SK-N-SH (cell line): ENCODE results near the gene ARL6IP4. TPM values are rescaled to one million over a fixed set of nuclear protein-coding genes. Genes with fewer than 3 reads are reported as not detected.

Experiments used
- CTCF ChIA-PET: fragments of 300-600, 350-600 bp; formaldehyde crosslinking; extraction: SDS; loops from one replicate; lab custom pipeline; 2021; lab: Yijun Ruan, JAX
- POLR2A ChIA-PET: fragments of 350-600 bp; sonication (Branson Sonifier 250); formaldehyde crosslinking; extraction: SDS; loops from one replicate; lab custom pipeline; 2020; ENCODE audit warnings: antibody characterized with exemption, inconsistent platforms; lab: Yijun Ruan, JAX
- DNase-seq: peaks from one replicate; pipeline ENCODE4 v3.0.0; 2012
- H2AFZ ChIP-seq: fragments of 200-600 bp; sonication (generic); 2 replicates; pipeline ENCODE4 v1.8.1; 2016; ENCODE audit warnings: antibody characterized with exemption, mild to moderate bottlenecking, low read depth
- H3F3A ChIP-seq: fragments of 200-600 bp; sonication (generic); replicated peaks from 2 replicates; pipeline ENCODE3; 2016; ENCODE audit warnings: antibody characterized with exemption, mild to moderate bottlenecking; ENCODE audit not compliant: insufficient read depth
- H3K27ac ChIP-seq, 2 experiments: fragments of 200-500 bp in 1 of 2; fragments of 200-600 bp in 1 of 2; sonication (Bioruptor generic) in 1 of 2; sonication (generic), shearing (Covaris generic) in 1 of 2; 2 replicates each; pipeline versions ENCODE4 v1.5.1 to v1.6.1; 2014 to 2016; ENCODE audit warnings: low read depth in 2 of 2, inconsistent platforms in 1 of 2, low read length in 1 of 2, mild to moderate bottlenecking in 1 of 2, mixed read lengths in 1 of 2
- H3K27me3 ChIP-seq: fragments of 200-600 bp; sonication (generic), shearing (Covaris generic); 2 replicates; pipeline ENCODE4 v1.6.1; 2016; ENCODE audit warnings: mixed run types; ENCODE audit not compliant: insufficient read depth
- H3K36me3 ChIP-seq, 2 experiments: fragments of 200-500 bp in 1 of 2; fragments of 200-600 bp in 1 of 2; sonication (Bioruptor generic) in 1 of 2; sonication (generic) in 1 of 2; replicated peaks in 1 of 2; 2 replicates each; pipeline versions ENCODE3 to v1.5.1; 2014 to 2016; ENCODE audit warnings: low read length in 1 of 2, mild to moderate bottlenecking in 1 of 2; ENCODE audit not compliant: insufficient read depth in 2 of 2, control insufficient read depth in 1 of 2
- H3K4me1 ChIP-seq, 2 experiments: fragments of 200-500 bp in 1 of 2; fragments of 200-600 bp in 1 of 2; sonication (Bioruptor generic) in 1 of 2; sonication (generic), shearing (Covaris generic) in 1 of 2; 2 replicates each; pipeline versions ENCODE4 v1.5.1 to v1.6.1; 2014 to 2016; ENCODE audit warnings: low read depth in 1 of 2, low read length in 1 of 2, mixed run types in 1 of 2; ENCODE audit not compliant: insufficient read depth in 2 of 2, control insufficient read depth in 1 of 2
- H3K4me2 ChIP-seq: fragments of 200-600 bp; sonication (generic), shearing (Covaris generic); 2 replicates; pipeline ENCODE4 v1.6.1; 2017; ENCODE audit warnings: mixed run types
- H3K4me3 ChIP-seq, 2 experiments: fragments of 200-500 bp in 1 of 2; fragments of 200-600 bp in 1 of 2; sonication (Bioruptor generic) in 1 of 2; sonication (generic), shearing (Covaris generic) in 1 of 2; 2 replicates each; pipeline versions ENCODE4 v1.5.1 to v1.8.1; 2014 to 2016; ENCODE audit warnings: low read depth in 2 of 2, inconsistent platforms in 1 of 2, low read length in 1 of 2, mild to moderate bottlenecking in 1 of 2, mixed read lengths in 1 of 2, moderate library complexity in 1 of 2
- H3K79me2 ChIP-seq: fragments of 200-600 bp; sonication (generic); 2 replicates; pipeline ENCODE4 v1.8.1; 2017; ENCODE audit warnings: mild to moderate bottlenecking; ENCODE audit not compliant: insufficient read depth
- H3K9ac ChIP-seq: fragments of 200-600 bp; sonication (generic); 2 replicates; pipeline ENCODE4 v1.6.1; 2017; ENCODE audit warnings: mixed run types
- H3K9me2 ChIP-seq: fragments of 200-600 bp; sonication (generic); 2 replicates; pipeline ENCODE4 v1.6.1; 2017; ENCODE audit warnings: mixed run types
- H3K9me3 ChIP-seq: fragments of 200-600 bp; sonication (generic); 2 replicates; pipeline ENCODE4 v1.6.1; 2017; ENCODE audit warnings: mixed run types, mild to moderate bottlenecking, moderate library complexity
- H4K20me1 ChIP-seq: fragments of 200-600 bp; sonication (generic); 2 replicates; pipeline ENCODE4 v1.6.1; 2017; ENCODE audit warnings: mild to moderate bottlenecking, mixed run types; ENCODE audit not compliant: insufficient read depth
- FOXJ3 ChIP-seq: sonication (generic); formaldehyde crosslinking; IDR thresholded peaks from 2 replicates; pipeline ENCODE4 v1.5.1; 2020; ENCODE audit warnings: mild to moderate bottlenecking, missing genetic modification reagents
- GABPA ChIP-seq: IDR thresholded peaks from 2 replicates; pipeline ENCODE4 v1.4.0; 2012; ENCODE audit warnings: low read depth, mild to moderate bottlenecking
- POLR2AphosphoS5 ChIP-seq: IDR thresholded peaks from 2 replicates; pipeline ENCODE4 v1.6.1; 2012; ENCODE audit warnings: low read depth, low read length
- REST ChIP-seq: IDR thresholded peaks from 2 replicates; pipeline ENCODE4 v1.6.1; 2012; ENCODE audit warnings: mild to moderate bottlenecking, low read depth, low read length, moderate library complexity
- TEAD4 ChIP-seq: IDR thresholded peaks from 2 replicates; pipeline ENCODE4 v1.4.0; 2012; ENCODE audit warnings: mild to moderate bottlenecking, borderline replicate concordance; ENCODE audit not compliant: insufficient read depth
- USF2 ChIP-seq: fragments of 150-350 bp; IDR thresholded peaks from 2 replicates; pipeline ENCODE4 v1.6.1; 2017; ENCODE audit warnings: antibody characterized with exemption, low read length, low read depth, borderline replicate concordance
- WGBS: methylation state at CpG from one replicate; pipeline ENCODE4 v1.1.6; 2017; ENCODE audit warnings: low lambda C conversion rate; 5-methylcytosine and 5-hydroxymethylcytosine counted together
- polyA plus RNA-seq, 3 experiments: library from polyadenylated mRNA; depleted of rRNA; stranded (reverse); fragments of >200 nt; gene quantifications; 2 replicates each; pipeline ENCODE4 v1.2.3, GENCODE V29; 2012

The ARL6IP4 gene
- polyA plus RNA-seq, 1 of the 3 experiments (the other 2 are of a cell fraction): 370 TPM

- H3K9me2 ChIP-seq: no peaks in the 10 kb centered on the region
- no peak overlapping the region for H3K4me2 ChIP-seq
- WGBS: 95% methylated on average over 23 of the region's 39 CpGs
- CTCF ChIA-PET: interaction anchor here (0.5 to 1.6 kb wide), 2 partner anchors 85 to 211 kb away, joined by 3 read pairs; no protein-coding TSS in a partner anchor
- no peak for DNase-seq
- H3F3A ChIP-seq: peaks cover 7% of the 10 kb centered on the region
- POLR2A ChIA-PET: no interaction called here
- H3K9me3 ChIP-seq: no peaks in the 10 kb centered on the region
- peaks cover 0 to 11% of the 10 kb centered on the region in 2 experiments; a peak in 1 of 4 replicates for H3K4me1 ChIP-seq
- no peak overlapping the region for H3K9ac ChIP-seq
- H3K27me3 ChIP-seq: no peaks in the 10 kb centered on the region
- no peak overlapping the region for H2AFZ ChIP-seq
- H3K79me2 ChIP-seq: peaks cover 8% of the 10 kb centered on the region; the same call in 1 of the 2 replicates
- no peak overlapping the region for H3K27ac ChIP-seq
- H3K36me3 ChIP-seq: peaks cover 0 to 14% of the 10 kb centered on the region in 2 experiments
- TF ChIP-seq USF2 (no peak), GABPA (no peak), REST (no peak), POLR2AphosphoS5 (no peak)
- peaks cover 3% of the 10 kb centered on the region; the same call in 1 of the 2 replicates for H4K20me1 ChIP-seq
- no peak overlapping the region for H3K4me3 ChIP-seq
Measured at GRCh38 chr12:122987086-122987951, 6.8 kb downstream of the ARL6IP4 start.

GRCh38 chr12:122988036-122988435 is 7.6 kb downstream of the ARL6IP4 start:
- Histone ChIP-seq H3K27ac (no peak overlapping the region), H3K9ac (no peak overlapping the region), H3K36me3 (peaks cover 0 to 7% of the 10 kb centered on the region in 2 experiments), H3K4me1 (peaks cover 0 to 4% of the 10 kb centered on the region in 2 experiments; a peak in 1 of 4 replicates), H3K79me2 (peaks cover under 1% of the 10 kb centered on the region; the same call in 1 of the 2 replicates), H3K27me3 (no peaks in the 10 kb centered on the region), H4K20me1 (no peaks in the 10 kb centered on the region), H3K9me3 (no peaks in the 10 kb centered on the region), H2AFZ (no peak overlapping the region), H3K4me3 (no peak overlapping the region), H3K4me2 (no peak overlapping the region), H3F3A (peaks cover 7% of the 10 kb centered on the region), H3K9me2 (no peaks in the 10 kb centered on the region)
- TF ChIP-seq TEAD4 (no peak), FOXJ3 (no peak)
- ChIA-PET CTCF (interaction anchor here (0.5 to 1.6 kb wide), 2 partner anchors 84 to 211 kb away, joined by 3 read pairs; no protein-coding TSS in a partner anchor), POLR2A (no interaction called here)
- no peak for DNase-seq
- 90% methylated on average over 11 of the region's 13 CpGs for WGBS
